Measurements from ENCODE around the gene SCD5. TPM values are rescaled to one million over a fixed set of nuclear protein-coding genes. Genes with fewer than 3 reads are reported as not detected.

SCD5 gene
- polyA plus RNA-seq, 1 donor from 2014 or later, result 212 TPM

DNA sequence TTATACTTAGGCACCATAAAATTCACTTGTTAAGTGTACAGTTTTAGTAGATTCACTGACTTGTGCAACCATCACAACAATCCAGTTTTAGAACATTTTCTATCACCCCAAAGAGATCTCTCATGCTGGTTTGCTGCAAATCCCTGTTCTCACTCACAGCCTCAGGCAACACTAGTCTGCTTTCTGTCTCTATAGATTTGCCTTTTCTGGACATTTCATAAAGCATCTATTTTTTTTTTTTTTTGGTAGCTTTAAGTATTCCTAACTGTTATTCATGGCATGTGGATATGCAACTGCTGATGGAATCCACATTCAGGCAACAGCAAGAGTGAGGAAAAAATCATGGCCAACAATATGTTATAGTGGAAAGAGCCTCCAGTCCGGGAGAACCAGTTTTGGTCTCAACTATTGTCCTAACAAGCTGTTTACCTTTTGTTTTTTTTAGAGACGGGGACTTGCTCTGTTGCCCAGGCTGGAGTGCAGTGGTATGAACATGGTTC lies 209.8 kb downstream of the SCD5 start:
- Histone ChIP-seq H3K9me3 (ENCODE audit: low read length) (no peaks in the 10 kb centered on the region), H3K27ac (ENCODE audit: low read length) (no peak overlapping the region), H3K4me3 (ENCODE audit: low read length) (no peak overlapping the region), H3K79me2 (replicated peaks; ENCODE audit: insufficient read depth, low read length) (no peaks in the 10 kb centered on the region), H3K9ac (ENCODE audit: low read length) (no peak overlapping the region), H3K4me2 (ENCODE audit: low read length) (no peak overlapping the region), H2AFZ (ENCODE audit: low read depth, low read length) (no peak overlapping the region), H4K20me1 (ENCODE audit: insufficient read depth) (no peaks in the 10 kb centered on the region), H3K9me2 (ENCODE audit: insufficient read depth, low read length) (no peaks in the 10 kb centered on the region), H3K36me3 (ENCODE audit: insufficient read depth, low read length) (no peaks in the 10 kb centered on the region), H3K27me3 (ENCODE audit: insufficient read depth, low read depth, low read length) (no peaks in the 10 kb centered on the region), H3F3A (ENCODE audit: insufficient read depth, low read length, poor library complexity, severe bottlenecking) (no peaks in the 10 kb centered on the region)
- TF ChIP-seq POLR2AphosphoS5 (IDR thresholded peaks at IDR 0.05) (no peak), TAF1 (IDR thresholded peaks at IDR 0.05; ENCODE audit: low read depth) (no peak)

DNA sequence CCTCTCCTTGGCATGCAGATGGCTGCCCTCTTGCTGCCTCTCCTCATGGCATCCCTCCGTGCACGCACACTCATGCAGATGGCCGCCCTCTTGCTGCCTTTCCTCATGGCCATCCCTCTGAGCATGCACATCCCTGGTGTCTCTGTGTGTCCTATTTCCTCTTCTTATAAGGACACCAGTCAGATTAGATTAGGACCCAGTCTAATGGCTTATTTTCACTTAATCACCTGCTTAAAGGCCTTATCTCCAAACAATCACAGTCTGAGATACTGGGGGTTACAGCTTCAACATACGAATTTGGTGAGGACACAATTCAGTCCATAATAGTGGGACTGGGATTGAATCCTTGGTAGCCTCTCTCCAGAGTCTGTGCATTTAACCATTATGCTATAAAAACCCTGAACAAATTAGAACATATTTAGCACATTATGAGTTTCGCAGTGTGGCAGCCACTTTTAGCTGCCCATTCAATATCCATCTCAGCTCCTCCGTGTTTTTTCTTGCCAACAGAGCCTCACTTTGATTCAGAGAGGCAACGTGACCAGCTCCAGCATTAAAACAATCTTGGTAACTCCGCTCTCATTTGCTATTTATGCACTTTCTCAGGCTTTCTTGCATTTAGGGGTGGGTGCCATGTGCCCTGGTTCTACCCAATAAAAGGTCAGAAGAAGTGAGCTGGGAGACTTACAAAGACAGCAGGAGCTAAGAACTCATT lies 210.6 kb downstream of the SCD5 start:
- Histone ChIP-seq H3K36me3 (ENCODE audit: insufficient read depth, low read length) (no peaks in the 10 kb centered on the region), H3K27ac (ENCODE audit: low read length) (no peak overlapping the region)
- TF ChIP-seq RAD21 (conservative IDR thresholded peaks at IDR 0.05) (no peak), TAF1 (IDR thresholded peaks at IDR 0.05; ENCODE audit: low read depth) (no peak), MXI1 (conservative IDR thresholded peaks at IDR 0.05; ENCODE audit: poor library complexity, severe bottlenecking) (no peak), POLR2AphosphoS5 (IDR thresholded peaks at IDR 0.05) (no peak), EP300 (conservative IDR thresholded peaks at IDR 0.05; ENCODE audit: poor library complexity, severe bottlenecking) (no peak), EZH2 (IDR thresholded peaks at IDR 0.05; ENCODE audit: borderline replicate concordance, insufficient read depth, low read length, poor library complexity, severe bottlenecking) (no peak), SMC3 (conservative IDR thresholded peaks at IDR 0.05; ENCODE audit: poor library complexity) (no peak)
- TF ChIP-seq, protein P1, sequence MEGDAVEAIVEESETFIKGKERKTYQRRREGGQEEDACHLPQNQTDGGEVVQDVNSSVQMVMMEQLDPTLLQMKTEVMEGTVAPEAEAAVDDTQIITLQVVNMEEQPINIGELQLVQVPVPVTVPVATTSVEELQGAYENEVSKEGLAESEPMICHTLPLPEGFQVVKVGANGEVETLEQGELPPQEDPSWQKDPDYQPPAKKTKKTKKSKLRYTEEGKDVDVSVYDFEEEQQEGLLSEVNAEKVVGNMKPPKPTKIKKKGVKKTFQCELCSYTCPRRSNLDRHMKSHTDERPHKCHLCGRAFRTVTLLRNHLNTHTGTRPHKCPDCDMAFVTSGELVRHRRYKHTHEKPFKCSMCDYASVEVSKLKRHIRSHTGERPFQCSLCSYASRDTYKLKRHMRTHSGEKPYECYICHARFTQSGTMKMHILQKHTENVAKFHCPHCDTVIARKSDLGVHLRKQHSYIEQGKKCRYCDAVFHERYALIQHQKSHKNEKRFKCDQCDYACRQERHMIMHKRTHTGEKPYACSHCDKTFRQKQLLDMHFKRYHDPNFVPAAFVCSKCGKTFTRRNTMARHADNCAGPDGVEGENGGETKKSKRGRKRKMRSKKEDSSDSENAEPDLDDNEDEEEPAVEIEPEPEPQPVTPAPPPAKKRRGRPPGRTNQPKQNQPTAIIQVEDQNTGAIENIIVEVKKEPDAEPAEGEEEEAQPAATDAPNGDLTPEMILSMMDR (IDR thresholded peaks at IDR 0.05; ENCODE audit: poor library complexity, severe bottlenecking), result no peak
- TF ChIP-seq, protein P2, sequence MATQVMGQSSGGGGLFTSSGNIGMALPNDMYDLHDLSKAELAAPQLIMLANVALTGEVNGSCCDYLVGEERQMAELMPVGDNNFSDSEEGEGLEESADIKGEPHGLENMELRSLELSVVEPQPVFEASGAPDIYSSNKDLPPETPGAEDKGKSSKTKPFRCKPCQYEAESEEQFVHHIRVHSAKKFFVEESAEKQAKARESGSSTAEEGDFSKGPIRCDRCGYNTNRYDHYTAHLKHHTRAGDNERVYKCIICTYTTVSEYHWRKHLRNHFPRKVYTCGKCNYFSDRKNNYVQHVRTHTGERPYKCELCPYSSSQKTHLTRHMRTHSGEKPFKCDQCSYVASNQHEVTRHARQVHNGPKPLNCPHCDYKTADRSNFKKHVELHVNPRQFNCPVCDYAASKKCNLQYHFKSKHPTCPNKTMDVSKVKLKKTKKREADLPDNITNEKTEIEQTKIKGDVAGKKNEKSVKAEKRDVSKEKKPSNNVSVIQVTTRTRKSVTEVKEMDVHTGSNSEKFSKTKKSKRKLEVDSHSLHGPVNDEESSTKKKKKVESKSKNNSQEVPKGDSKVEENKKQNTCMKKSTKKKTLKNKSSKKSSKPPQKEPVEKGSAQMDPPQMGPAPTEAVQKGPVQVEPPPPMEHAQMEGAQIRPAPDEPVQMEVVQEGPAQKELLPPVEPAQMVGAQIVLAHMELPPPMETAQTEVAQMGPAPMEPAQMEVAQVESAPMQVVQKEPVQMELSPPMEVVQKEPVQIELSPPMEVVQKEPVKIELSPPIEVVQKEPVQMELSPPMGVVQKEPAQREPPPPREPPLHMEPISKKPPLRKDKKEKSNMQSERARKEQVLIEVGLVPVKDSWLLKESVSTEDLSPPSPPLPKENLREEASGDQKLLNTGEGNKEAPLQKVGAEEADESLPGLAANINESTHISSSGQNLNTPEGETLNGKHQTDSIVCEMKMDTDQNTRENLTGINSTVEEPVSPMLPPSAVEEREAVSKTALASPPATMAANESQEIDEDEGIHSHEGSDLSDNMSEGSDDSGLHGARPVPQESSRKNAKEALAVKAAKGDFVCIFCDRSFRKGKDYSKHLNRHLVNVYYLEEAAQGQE (IDR thresholded peaks at IDR 0.05; ENCODE audit: borderline replicate concordance), result no peak

More for the DNA sequence above, 210.6 kb downstream of the SCD5 start:
- Histone ChIP-seq H3F3A (ENCODE audit: insufficient read depth, low read length, poor library complexity, severe bottlenecking) (no peaks in the 10 kb centered on the region), H2AFZ (ENCODE audit: low read depth, low read length) (no peak overlapping the region), H3K4me3 (ENCODE audit: low read length) (no peak overlapping the region), H3K27me3 (ENCODE audit: insufficient read depth, low read depth, low read length) (no peaks in the 10 kb centered on the region), H3K9me2 (ENCODE audit: insufficient read depth, low read length) (no peaks in the 10 kb centered on the region), H3K4me2 (ENCODE audit: low read length) (no peak overlapping the region), H3K9me3 (ENCODE audit: low read length) (no peaks in the 10 kb centered on the region), H4K20me1 (ENCODE audit: insufficient read depth) (no peaks in the 10 kb centered on the region), H3K9ac (ENCODE audit: low read length) (no peak overlapping the region), H3K79me2 (replicated peaks; ENCODE audit: insufficient read depth, low read length) (no peaks in the 10 kb centered on the region)

All from neural cell (in vitro differentiated cells).